K562 (cell line): ENCODE results near the gene AHR. TPM values are rescaled to one million over a fixed set of nuclear protein-coding genes. Genes with fewer than 3 reads are reported as not detected.

Experiments used
- ATAC-seq: fragments of 200-7000 bp; cut with Tn5 transposase; 3 replicates; pipeline ENCODE4 v1.9.1; 2020; ENCODE audit warnings: moderate library complexity
- BruUV-seq: library from RNA; stranded (reverse); fragments of 400-500 nt; replicated peaks from 2 replicates; lab custom pipeline; 2021; lab: Mats Ljungman, UMichigan
- CTCF ChIA-PET: fragments of 300-600 bp; formaldehyde crosslinking; extraction: SDS; loops from one replicate; lab custom pipeline; 2021; ENCODE audit warnings: low intra/inter-chr PET ratio; lab: Yijun Ruan, JAX
- POLR2A ChIA-PET: fragments of 300-600, 350-650 bp; sonication (Branson Sonifier 250); formaldehyde crosslinking; extraction: SDS; loops from one replicate; lab custom pipeline; 2021; ENCODE audit warnings: antibody characterized with exemption, inconsistent platforms; lab: Yijun Ruan, JAX
- DNase-seq, 4 experiments: peaks; one replicate each; pipeline versions ENCODE4 v3.0.0 to v3.0.0-alpha.2; 2011 to 2018; ENCODE audit warnings: low spot score in 3 of 4, mixed read lengths in 3 of 4; ENCODE audit errors: extremely low read depth in 1 of 4
- FAIRE-seq: peaks from 2 replicates; lab custom pipeline; 2011; peaks lifted over from hg19 to GRCh38; lab: Jason Lieb, UNC
- H2AFZ ChIP-seq: 2 replicates; pipeline ENCODE4 v1.6.0; 2011; ENCODE audit warnings: low read depth, low read length, control low read depth, inconsistent platforms
- H3K27ac ChIP-seq: fragments of 200-600 bp; 3 replicates; pipeline ENCODE4 v1.8.0; 2011; ENCODE audit warnings: low read depth, mild to moderate bottlenecking, control low read depth, inconsistent platforms, low read length, moderate library complexity, mixed read lengths; ENCODE audit errors: extremely low read depth
- H3K27me3 ChIP-seq, 2 experiments: fragments of 300-600 bp in 1 of 2; 2 replicates in 1 of 2; 3 replicates in 1 of 2; pipeline versions ENCODE4 v1.6.0 to v1.8.0; 2011; ENCODE audit warnings: inconsistent platforms in 2 of 2, low read length in 2 of 2, mild to moderate bottlenecking in 1 of 2, mixed read lengths in 1 of 2, moderate library complexity in 1 of 2; ENCODE audit not compliant: control insufficient read depth in 2 of 2, insufficient read depth in 2 of 2
- H3K36me3 ChIP-seq: fragments of 300-600 bp; 3 replicates; pipeline ENCODE4 v1.8.0; 2011; ENCODE audit warnings: mild to moderate bottlenecking, low read length, inconsistent platforms; ENCODE audit not compliant: control insufficient read depth, insufficient read depth
- H3K4me1 ChIP-seq, 2 experiments: fragments of 200-600 bp in 1 of 2; replicated peaks in 1 of 2; 2 replicates in 1 of 2; 3 replicates in 1 of 2; pipeline versions ENCODE4 v1.5.1 to v1.8.0; 2011; ENCODE audit warnings: inconsistent platforms in 2 of 2, low read length in 2 of 2, mild to moderate bottlenecking in 1 of 2, mixed read lengths in 1 of 2, moderate library complexity in 1 of 2; ENCODE audit not compliant: control insufficient read depth in 2 of 2, insufficient read depth in 2 of 2
- H3K4me2 ChIP-seq: 2 replicates; pipeline ENCODE4 v1.6.1; 2011; ENCODE audit warnings: low read length, control low read depth, inconsistent platforms, mixed read lengths; ENCODE audit not compliant: insufficient read depth
- H3K4me3 ChIP-seq: fragments of 200-600 bp; sonication (generic), shearing (Covaris generic); 2 replicates; pipeline ENCODE4 v1.5.1; 2016; ENCODE audit warnings: control low read depth, inconsistent platforms
- H3K79me2 ChIP-seq: fragments of 200-600 bp; 3 replicates; pipeline ENCODE4 v1.8.0; 2011; ENCODE audit warnings: low read length, inconsistent platforms; ENCODE audit not compliant: control insufficient read depth, insufficient read depth
- H3K9ac ChIP-seq, 2 experiments: 2 replicates each; pipeline versions ENCODE4 v1.6.0 to v1.6.1; 2011; ENCODE audit warnings: low read depth in 2 of 2, low read length in 2 of 2, control low read depth in 1 of 2, inconsistent platforms in 1 of 2, mild to moderate bottlenecking in 1 of 2, mixed read lengths in 1 of 2; ENCODE audit not compliant: insufficient read depth in 1 of 2
- H3K9me1 ChIP-seq: one replicate; pipeline ENCODE4 v1.6.0; 2011; ENCODE audit warnings: inconsistent platforms, mild to moderate bottlenecking, low read length, moderate library complexity; ENCODE audit not compliant: control insufficient read depth, insufficient read depth
- H3K9me3 ChIP-seq: replicated peaks from 2 replicates; pipeline ENCODE4 v1.5.1; 2011; ENCODE audit warnings: low read depth, low read length, inconsistent platforms; ENCODE audit not compliant: control insufficient read depth, insufficient read depth
- H4K20me1 ChIP-seq: replicated peaks from 2 replicates; pipeline ENCODE4 v1.6.1; 2011; ENCODE audit warnings: low read length, inconsistent platforms, mixed read lengths; ENCODE audit not compliant: control insufficient read depth, insufficient read depth
- CAMTA2 ChIP-seq: fragments of 250-450 bp; sonication (Bioruptor Pico); conservative IDR thresholded peaks from 2 replicates; pipeline ENCODE4 v1.5.1; 2022
- FOXK2 ChIP-seq, 2 experiments: fragments of 450-650 bp; IDR thresholded peaks in 1 of 2; conservative IDR thresholded peaks in 1 of 2; 2 replicates each; pipeline ENCODE4 v1.6.1; 2016; ENCODE audit warnings: low read depth in 2 of 2, mild to moderate bottlenecking in 1 of 2
- FOXM1 ChIP-seq, 2 experiments: fragments of 450-650 bp in 1 of 2; sonication (generic) in 1 of 2; formaldehyde crosslinking in 1 of 2; IDR thresholded peaks; 2 replicates each; pipeline versions ENCODE4 v1.6.1 to v1.9.0; 2017 to 2022; ENCODE audit warnings: low read depth in 2 of 2, mild to moderate bottlenecking in 2 of 2, missing genetic modification reagents in 1 of 2, moderate library complexity in 1 of 2
- HCFC1 ChIP-seq: IDR thresholded peaks from 2 replicates; pipeline ENCODE4 v1.6.1; 2012; ENCODE audit warnings: low read depth, low read length, improper control_type of control experiment
- NRF1 ChIP-seq, 2 experiments: fragments of 450-650 bp; IDR thresholded peaks in 1 of 2; conservative IDR thresholded peaks in 1 of 2; 2 replicates each; pipeline ENCODE4 v1.6.1; 2014; ENCODE audit warnings: mild to moderate bottlenecking in 2 of 2
- PRPF4 ChIP-seq: fragments of 200-400 bp; formaldehyde crosslinking; IDR thresholded peaks from one replicate; pipeline ENCODE4 v1.6.1; 2017; ENCODE audit warnings: low read length, low read depth, mild to moderate bottlenecking; ENCODE audit not compliant: insufficient read depth, poor library complexity, severe bottlenecking
- WGBS: fragments of 100-300 bp; shearing (Covaris generic); methylation state at CpG from one replicate; pipeline ENCODE4 v1.1.6; 2016; ENCODE audit warnings: low coverage, mixed read lengths; ENCODE audit not compliant: insufficient coverage; ENCODE audit errors: missing lambda C conversion rate; 5-methylcytosine and 5-hydroxymethylcytosine counted together
- in situ Hi-C: fragments of 300-500 bp; cut with MboI; formaldehyde crosslinking; loops from 4 replicates; pipeline ENCODE4 v1.15.0; 2018; ENCODE audit warnings: inconsistent platforms, mixed read lengths
- intact Hi-C: fragments of 100-400 bp; cut with micrococcal nuclease; formaldehyde crosslinking; loops from 2 replicates; pipeline ENCODE4 v1.14.2; 2022
- polyA plus RNA-seq, 8 experiments: library from polyadenylated mRNA; depleted of rRNA in 4 of 8; stranded (reverse) in 5 of 8; unstranded in 3 of 8; fragments of >200 nt; fragmentation: Nextera tagmentation in 2 of 8; fragmentation: Illumina TruSeq in 1 of 8; extraction: Ambion mirVana in 2 of 8; extraction: Trizol in 1 of 8; gene quantifications; 2 replicates each; pipeline versions ENCODE4 v1.2.1 to v1.2.3, GENCODE V29; 2011 to 2014; ENCODE audit warnings: inconsistent platforms in 1 of 8, missing spikeins in 1 of 8
- total RNA-seq, 7 experiments: library from RNA; depleted of rRNA in 6 of 7; stranded (reverse); fragments of >200 nt in 6 of 7; fragmentation: Illumina TruSeq in 2 of 7; extraction: Trizol in 2 of 7; gene quantifications; 2 replicates each; pipeline versions ENCODE4 v1.2.1 to v1.2.3, GENCODE V29; 2011 to 2021; ENCODE audit warnings: low replicate concordance in 1 of 7
- TF ChIP-seq, protein P1 (sequence below): sonication (generic); formaldehyde crosslinking; IDR thresholded peaks from 2 replicates; pipeline ENCODE4 v1.8.0; 2023; ENCODE audit warnings: missing genetic modification reagents, mild to moderate bottlenecking, borderline replicate concordance

The AHR gene
- total and polyA plus RNA-seq, 9 of the 15 experiments (the other 6 are each of a cell fraction or from before 2014, with no cell fraction given): 0.16 TPM; not detected in 8

GRCh38 chr7:17305387-17306171 is 7.1 kb downstream of the AHR start (continued):
- TF ChIP-seq FOXK2 (conservative IDR thresholded peaks at IDR 0.05 in 1 of 2, IDR thresholded peaks at IDR 0.05 in 1 of 2; ENCODE audit: low read depth in 2 of 2): no peak

DNA sequence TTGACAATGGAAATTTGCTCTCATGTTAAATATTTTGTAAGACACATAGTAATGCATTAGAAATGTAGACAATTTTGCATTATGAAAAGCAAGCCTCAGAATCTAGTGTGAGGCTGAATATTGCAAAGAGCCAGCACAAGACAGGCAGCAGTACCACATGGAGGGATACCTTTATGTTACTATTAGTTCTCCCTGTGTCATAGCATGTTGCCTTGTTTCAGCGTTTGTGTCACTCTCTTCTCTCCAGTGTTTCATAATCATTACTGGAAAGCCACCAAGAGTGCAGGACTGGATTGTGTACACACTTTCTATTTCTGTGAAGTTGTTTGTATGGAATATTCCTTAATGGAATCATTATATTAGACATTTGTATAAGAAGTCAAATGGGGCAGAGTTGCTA is 8.5 kb downstream of the AHR start:
- TF ChIP-seq CAMTA2: no peak
- TF ChIP-seq NRF1 (conservative IDR thresholded peaks at IDR 0.05 in 1 of 2, IDR thresholded peaks at IDR 0.05 in 1 of 2): no peak
- no peak for TF ChIP-seq PRPF4
- no peak for TF ChIP-seq HCFC1
- TF ChIP-seq, protein P1, sequence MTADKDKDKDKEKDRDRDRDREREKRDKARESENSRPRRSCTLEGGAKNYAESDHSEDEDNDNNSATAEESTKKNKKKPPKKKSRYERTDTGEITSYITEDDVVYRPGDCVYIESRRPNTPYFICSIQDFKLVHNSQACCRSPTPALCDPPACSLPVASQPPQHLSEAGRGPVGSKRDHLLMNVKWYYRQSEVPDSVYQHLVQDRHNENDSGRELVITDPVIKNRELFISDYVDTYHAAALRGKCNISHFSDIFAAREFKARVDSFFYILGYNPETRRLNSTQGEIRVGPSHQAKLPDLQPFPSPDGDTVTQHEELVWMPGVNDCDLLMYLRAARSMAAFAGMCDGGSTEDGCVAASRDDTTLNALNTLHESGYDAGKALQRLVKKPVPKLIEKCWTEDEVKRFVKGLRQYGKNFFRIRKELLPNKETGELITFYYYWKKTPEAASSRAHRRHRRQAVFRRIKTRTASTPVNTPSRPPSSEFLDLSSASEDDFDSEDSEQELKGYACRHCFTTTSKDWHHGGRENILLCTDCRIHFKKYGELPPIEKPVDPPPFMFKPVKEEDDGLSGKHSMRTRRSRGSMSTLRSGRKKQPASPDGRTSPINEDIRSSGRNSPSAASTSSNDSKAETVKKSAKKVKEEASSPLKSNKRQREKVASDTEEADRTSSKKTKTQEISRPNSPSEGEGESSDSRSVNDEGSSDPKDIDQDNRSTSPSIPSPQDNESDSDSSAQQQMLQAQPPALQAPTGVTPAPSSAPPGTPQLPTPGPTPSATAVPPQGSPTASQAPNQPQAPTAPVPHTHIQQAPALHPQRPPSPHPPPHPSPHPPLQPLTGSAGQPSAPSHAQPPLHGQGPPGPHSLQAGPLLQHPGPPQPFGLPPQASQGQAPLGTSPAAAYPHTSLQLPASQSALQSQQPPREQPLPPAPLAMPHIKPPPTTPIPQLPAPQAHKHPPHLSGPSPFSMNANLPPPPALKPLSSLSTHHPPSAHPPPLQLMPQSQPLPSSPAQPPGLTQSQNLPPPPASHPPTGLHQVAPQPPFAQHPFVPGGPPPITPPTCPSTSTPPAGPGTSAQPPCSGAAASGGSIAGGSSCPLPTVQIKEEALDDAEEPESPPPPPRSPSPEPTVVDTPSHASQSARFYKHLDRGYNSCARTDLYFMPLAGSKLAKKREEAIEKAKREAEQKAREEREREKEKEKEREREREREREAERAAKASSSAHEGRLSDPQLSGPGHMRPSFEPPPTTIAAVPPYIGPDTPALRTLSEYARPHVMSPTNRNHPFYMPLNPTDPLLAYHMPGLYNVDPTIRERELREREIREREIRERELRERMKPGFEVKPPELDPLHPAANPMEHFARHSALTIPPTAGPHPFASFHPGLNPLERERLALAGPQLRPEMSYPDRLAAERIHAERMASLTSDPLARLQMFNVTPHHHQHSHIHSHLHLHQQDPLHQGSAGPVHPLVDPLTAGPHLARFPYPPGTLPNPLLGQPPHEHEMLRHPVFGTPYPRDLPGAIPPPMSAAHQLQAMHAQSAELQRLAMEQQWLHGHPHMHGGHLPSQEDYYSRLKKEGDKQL (CRISPR knock-in tag): no peak
- no peak for TF ChIP-seq FOXM1 (IDR thresholded peaks at IDR 0.05; ENCODE audit: low read depth)
- TF ChIP-seq FOXM1 (CRISPR knock-in tag; IDR thresholded peaks at IDR 0.05; ENCODE audit: low read depth): no peak
- TF ChIP-seq, all 486 proteins: peak for 0
- Histone ChIP-seq H4K20me1 (no peaks in the 10 kb centered on the region), H3K79me2 (no peaks in the 10 kb centered on the region), H3K9me3 (no peaks in the 10 kb centered on the region), H2AFZ (no peak overlapping the region), H3K9ac (no peak overlapping the region), H3K27ac (no peak overlapping the region), H3K4me2 (no peak overlapping the region), H3K9me1 (no peaks in the 10 kb centered on the region), H3K4me3 (no peak overlapping the region), H3K27me3 (no peaks in the 10 kb centered on the region), H3K36me3 (no peaks in the 10 kb centered on the region), H3K4me1 (no peaks in the 10 kb centered on the region)
- DNase-seq: no peak
- no peak for ATAC-seq
- FAIRE-seq: no peak
- no TSS peak for BruUV-seq
- POLR2A ChIA-PET: no interaction called here
- intact Hi-C loops (no loop called here), in situ Hi-C loops (no loop called here)
- CTCF ChIA-PET: no interaction called here
- 0% methylated on average over 1 of the region's 1 CpG for WGBS
